GM21737 (cell line): Measurements from ENCODE around the gene TMED8.
"Not testable (repeated sequence)": the region's sequence is repeated elsewhere in the genome, so short reads cannot be mapped to it uniquely, and the experiment has no call there.

Experiments
- ATAC-seq: cut with Tn5 transposase; IDR thresholded peaks from one replicate; pipeline ENCODE4 v1.9.1; 2021; ENCODE audit warnings: mild to moderate bottlenecking, moderate library complexity; ENCODE audit not compliant: unreplicated experiment

The TMED8 gene, protein sequence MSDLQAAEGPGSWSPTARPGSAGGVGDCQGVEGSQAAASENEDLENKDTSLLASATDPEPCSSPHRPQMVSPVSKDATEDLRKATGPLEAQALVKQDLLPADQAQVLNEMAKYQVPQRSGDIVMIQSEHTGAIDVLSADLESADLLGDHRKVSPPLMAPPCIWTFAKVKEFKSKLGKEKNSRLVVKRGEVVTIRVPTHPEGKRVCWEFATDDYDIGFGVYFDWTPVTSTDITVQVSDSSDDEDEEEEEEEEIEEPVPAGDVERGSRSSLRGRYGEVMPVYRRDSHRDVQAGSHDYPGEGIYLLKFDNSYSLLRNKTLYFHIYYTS

DNA sequence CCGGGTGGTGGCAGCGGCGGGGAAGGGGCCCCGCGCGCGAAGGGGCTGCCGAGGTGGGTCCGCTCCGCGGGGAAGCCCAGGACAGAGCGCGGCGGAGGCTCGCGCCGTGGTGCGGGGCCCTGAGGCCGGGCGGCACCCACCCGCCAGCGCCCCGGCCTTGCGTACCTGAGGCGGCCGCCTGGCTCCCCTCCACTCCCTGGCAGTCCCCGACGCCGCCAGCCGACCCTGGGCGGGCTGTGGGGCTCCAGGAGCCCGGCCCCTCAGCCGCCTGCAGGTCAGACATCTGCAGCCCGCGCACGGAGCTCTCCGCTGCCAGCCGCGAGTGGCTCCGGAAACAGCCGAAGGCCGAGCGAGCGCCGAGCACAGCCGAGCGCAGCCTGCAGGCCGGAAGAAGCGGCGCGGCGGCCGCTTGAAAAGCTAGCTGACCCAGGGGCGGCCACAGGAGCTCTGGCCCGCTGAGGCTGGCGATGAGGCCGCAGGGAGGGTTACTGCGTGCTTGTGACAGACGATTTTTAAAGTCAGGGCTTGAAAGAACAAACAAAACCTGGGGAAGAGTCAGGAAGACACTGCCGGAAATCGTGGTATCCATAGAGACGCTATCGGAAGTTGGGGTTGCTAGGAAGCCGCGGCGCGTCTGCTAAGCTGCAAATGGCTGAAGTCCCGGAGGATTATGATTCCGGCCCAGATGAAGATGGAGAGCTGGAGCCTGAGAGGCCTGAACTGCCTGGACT, at the start of gene TMED8, which contains the start of gene SAMD15:
TMED8 (minus strand) TSS at position 324 of the 731 bp plus-strand sequence; CDS start at position 283, 41 bp downstream.
SAMD15 (plus strand) TSS at position 609 of the 731 bp plus-strand sequence; CDS start at position 649, 40 bp downstream.
- peak; percentile 75 for ATAC-seq

DNA sequence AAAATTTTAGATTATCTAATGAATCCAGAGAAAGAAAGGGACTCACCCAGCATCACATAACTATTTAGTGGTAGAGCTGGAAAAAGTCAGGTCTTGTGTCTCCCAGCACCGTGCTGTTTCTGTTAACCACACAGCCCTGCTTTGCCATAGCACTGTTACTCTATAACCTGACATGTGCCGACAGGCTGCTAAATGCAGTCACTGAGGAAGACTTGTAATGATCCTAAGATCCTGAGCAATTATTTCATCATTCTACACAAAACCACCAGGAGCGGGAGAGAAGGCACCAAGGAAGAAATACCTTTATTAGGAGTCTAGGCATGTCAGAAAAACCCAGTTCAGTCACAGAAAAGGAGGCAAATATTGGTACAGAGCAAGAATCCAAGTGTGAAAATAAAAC, 49.5 kb upstream of the TMED8 start:
- no peak for ATAC-seq

DNA sequence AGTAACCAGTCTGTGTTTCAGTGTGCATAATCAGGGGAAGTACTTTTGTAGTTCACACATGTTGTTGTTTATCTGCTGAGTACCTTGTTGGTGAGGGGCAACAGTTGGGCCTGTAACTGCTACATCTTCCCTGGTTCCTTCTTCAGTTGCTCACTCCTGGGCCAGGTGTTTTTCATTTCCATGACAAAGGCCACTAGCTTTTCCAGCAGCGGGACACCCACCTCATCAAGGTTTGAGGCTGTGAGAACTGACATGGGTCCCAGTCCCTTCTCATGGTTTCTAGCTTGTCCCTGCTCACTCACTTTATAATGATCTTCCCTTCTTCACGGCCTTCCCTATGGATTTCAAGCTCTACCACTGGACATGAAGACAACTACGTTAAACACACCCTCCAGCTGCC, 48.0 kb upstream of the TMED8 start:
- no peak for ATAC-seq

DNA sequence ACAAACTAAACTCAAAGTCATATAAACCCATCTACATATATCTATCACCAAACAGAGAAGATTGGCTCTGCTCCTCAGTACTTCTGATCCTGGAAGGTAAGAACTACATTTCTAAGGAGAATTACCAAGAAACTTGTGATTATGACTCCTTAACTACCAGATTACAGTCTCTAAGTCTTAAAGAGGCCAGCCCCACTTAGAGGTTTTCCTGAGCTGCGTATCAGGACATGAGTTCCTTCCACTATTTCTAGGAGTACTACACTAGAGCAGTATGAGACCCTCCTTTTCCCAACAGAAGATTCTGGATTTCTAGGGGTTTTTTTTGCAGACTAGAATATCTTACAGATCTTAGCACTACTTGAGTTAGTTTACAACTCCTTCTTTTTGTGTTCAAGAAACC, 46.5 kb upstream of the TMED8 start, which contains the start of gene NOXRED1:
NOXRED1 (minus strand) TSS at position 101 of the 400 bp plus-strand sequence. CDS start 634 bp downstream, outside the sequence.
- no peak for ATAC-seq

DNA sequence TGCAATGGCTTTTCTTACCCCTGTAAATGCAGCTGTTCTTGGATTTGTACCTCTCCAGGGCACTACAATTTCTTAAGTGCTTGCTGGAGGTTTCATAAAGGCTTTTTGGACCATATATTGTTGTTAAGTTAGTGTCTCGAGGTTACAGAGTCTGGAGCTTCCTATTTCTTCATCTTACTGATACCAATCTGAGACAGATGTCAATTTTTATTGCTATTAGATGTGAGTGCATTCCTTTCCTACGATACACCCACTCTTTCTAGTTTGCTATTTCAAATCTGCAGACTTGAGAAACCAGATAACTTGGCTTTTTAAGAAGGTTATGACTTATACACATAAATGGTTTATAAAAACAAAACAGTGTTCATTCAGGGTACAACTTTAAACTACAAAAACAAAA, 44.3 kb upstream of the TMED8 start:
- no peak for ATAC-seq

DNA sequence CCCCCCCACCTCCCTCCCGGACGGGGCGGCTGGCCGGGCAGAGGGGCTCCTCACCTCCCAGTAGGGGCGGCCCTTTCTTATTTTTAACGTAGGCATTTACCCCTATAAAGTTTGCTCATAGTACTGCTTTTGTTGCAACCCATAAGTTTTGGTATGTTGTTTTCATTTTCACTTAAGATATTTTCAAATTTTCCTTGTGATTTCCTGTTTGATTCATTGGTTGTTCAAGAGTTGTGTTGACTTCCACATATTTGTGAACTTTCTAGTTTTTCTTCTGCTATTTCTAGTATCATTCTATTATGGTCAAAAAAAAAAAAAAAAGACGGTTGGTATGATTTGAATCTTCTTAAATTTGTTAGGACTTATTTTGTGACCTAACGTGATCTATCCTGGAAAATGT, 39.9 kb upstream of the TMED8 start:
- ATAC-seq = no peak

DNA sequence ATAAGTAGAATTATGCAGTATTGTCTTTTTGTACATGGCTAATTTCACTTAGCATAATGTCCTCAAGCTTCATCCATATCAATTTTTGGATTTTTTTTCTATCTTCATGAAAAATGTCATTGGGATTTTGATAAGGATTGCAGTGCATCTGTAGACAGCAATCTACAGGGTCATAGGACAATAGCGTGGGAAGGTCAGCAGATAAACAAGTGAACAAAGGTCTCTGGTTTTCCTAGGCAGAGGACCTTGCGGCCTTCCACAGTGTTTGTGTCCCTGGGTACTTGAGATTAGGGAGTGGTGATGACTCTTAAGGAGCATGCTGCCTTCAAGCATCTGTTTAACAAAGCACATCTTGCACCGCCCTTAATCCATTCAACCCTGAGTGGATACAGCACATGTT, 39.2 kb upstream of the TMED8 start:
- not testable (repeated sequence) for ATAC-seq

DNA sequence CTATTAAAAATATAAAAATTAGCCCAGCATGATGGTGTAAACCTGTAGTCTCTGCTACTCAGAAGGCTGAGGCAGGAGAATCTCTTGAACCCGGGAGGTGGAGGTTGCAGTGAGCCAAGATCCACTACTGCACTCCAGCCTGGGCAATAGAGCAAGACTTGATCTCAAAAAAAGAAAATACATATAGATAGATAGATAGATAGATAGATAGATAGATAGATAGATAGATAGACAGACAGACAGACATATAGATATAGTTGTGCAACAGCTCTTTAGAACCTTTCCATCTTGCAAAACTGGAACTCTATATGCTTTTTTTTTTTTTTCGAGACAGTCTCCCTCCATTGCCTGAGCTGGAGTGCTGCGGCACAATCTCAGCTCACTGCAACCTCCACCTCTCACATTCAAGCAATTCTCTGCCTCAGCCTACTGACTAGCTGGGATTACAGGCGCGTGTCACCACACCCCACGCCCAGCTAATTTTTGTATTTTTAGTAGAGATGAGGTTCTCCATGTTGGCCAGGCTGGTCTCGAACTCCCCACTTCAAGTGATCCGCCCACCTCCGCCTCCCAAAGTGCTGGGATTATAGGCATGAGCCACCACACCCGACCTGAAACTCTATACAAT, 38.6 kb upstream of the TMED8 start:
- ATAC-seq = not testable (repeated sequence)

DNA sequence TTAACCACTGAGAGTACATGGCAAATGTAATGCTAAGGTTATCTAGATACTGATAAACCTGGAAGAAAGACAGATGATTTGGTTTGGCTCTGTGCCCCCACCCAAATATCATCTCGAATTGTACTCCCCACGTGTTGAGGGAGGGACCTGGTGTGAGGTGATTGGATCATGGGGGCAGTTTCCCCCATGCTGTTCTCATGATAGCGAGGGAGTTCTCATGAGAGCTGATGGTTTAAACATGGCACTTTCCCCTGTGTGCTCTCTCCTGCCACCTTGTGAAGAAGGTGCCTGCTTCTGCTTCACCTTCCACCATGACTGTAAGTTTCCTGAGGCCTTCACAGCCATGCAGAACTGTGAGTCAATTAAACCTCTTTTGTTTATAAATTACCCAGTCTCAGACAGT, 32.2 kb upstream of the TMED8 start:
- no peak for ATAC-seq

DNA sequence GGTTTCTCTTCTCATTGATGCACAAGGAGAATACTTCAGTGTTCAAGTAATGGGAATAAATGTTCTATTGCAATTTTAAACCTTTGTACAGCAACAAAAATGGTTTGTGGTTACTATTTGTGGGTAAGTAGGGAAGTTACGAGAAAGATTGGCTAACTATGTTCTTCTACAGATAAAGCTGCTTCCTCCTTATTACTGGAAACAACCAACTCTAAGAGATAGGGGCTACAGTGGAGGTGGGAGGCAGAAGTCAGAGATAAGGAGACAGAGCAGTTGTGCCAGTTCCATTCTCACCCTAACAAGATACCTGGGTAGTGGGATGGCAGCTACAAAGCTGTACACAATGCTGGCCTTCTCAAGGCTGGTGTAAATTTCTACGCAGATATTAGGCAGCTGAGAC, 30.3 kb upstream of the TMED8 start:
- ATAC-seq = no peak

DNA sequence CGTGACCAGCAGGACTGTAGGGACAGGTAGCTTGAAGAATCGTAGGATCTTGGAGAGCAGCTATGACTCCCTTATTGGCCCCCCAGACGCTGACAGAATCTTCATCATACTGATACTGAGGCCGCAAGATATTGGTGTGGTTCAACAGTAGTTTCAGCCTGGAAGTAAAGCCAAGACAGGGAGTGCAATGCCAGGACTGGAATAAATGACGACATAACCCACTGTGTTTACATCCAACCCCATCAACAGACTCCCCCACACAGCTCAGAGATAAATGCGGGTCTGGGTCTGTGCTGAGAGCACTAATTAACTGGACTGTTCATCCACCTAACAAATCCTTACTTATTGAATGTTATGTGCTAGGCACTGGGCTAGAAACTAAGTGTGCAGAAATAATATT, 29.8 kb upstream of the TMED8 start:
- ATAC-seq = no peak

DNA sequence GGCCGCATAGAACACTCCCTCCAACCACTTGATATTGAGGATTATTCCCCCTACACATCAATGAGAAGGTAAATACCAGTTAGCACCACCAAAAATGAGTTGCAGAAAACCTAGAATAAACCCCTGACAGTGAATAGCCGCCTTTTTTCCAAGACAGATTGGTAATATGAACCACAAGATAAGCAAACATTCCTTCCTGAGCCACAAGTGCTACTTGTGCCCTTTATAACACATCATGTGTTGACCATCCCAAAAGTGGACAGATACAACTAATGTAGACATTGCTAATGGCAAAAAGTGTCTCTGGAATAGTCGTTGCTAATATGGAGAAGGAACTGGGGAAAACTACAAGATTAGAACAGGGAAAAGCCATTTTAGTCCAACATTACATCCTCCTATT, 29.2 kb upstream of the TMED8 start:
- no peak for ATAC-seq

DNA sequence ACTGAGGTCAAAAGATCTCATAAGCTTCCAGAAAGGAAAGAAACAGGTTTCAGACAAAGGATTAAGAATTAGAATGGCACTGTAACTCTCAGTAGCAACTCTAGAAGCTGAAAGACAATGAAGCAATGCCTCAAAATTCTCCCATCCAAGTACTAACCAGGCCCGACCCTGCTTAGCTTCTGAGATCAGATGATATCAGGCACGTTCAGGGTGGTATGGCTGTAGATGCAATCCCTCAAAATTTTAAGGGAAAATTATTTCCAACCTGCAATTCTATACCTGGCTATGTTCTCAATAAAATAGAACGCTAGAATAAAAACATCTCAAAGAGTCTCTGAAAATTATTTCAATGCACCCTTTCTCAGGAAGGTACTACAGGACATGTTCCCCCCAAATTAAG, 26.9 kb upstream of the TMED8 start:
- no peak for ATAC-seq

DNA sequence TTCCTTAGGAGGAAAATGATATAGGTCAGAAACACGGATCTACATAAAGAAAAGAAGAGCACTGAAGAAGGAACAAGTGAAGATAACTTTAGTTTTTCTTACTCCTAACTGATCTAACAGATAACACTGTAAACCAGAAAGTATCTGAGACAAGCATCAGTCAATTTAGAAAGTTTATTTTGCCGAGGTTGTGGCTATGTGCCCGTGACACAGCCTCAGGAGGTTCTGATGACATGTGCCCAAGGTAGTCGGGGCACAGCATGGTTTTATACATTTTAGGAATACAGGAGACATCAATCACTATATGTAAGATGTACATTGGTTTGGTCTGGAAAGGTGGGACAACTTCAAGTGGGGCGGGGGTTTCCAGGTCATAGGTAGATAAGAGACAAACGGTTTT, 23.3 kb upstream of the TMED8 start:
- ATAC-seq = no peak

DNA sequence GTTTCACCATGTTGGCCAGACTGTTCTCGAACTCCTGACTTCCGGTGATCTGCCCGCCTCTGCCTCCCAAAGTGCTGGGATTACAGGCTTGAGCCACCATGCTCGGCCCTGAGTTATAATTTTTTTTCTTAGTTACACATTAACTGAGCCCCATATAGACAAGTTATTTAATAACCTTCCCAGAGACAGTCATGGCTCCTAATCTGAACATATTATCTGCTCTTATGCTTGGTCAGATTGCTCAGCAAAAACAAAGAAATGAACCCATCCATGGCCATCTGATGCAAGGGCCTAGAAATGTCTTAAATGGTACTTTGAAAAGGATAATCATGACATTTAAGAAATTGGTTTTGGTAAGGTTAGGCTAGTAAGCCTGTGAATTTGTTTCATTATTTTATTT, 13.3 kb upstream of the TMED8 start:
- ATAC-seq = no peak

DNA sequence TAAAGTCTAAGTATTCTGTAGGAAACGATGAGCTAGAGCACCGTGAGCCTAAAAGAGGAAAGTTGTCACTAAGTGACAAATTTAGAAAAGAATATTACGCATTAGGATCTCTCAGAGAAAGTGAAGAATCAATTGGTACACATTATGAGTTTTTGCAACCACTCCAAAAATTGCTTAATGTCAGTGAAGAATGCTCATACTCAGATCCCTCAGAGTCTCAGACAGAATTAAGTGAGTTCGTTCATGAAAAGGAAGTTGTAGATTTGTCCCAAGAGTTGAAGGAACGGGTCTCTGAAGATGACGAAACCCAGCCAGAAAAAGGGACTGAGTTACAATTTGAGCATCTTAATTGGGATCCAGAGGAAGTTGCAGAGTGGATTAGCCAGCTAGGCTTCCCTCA, 1.8 kb upstream of the TMED8 start:
- ATAC-seq = no peak

DNA sequence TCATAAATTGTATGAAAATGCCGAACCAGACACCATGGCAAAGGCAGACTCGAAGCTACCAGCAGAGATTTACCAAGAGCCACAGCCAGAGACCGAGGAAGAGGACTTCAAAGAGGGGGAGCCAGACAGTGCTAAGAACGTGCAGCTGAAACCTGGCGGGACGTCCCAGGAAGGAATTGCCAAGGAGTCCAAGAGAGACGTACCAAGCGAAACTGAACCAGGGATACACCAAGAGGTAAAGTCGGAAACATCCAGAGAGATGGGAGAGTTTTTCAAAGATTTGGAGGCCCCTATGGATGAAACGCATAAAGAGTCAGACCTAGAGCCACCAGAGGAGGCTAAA, 579 bp upstream of the TMED8 start:
- no peak for ATAC-seq

DNA sequence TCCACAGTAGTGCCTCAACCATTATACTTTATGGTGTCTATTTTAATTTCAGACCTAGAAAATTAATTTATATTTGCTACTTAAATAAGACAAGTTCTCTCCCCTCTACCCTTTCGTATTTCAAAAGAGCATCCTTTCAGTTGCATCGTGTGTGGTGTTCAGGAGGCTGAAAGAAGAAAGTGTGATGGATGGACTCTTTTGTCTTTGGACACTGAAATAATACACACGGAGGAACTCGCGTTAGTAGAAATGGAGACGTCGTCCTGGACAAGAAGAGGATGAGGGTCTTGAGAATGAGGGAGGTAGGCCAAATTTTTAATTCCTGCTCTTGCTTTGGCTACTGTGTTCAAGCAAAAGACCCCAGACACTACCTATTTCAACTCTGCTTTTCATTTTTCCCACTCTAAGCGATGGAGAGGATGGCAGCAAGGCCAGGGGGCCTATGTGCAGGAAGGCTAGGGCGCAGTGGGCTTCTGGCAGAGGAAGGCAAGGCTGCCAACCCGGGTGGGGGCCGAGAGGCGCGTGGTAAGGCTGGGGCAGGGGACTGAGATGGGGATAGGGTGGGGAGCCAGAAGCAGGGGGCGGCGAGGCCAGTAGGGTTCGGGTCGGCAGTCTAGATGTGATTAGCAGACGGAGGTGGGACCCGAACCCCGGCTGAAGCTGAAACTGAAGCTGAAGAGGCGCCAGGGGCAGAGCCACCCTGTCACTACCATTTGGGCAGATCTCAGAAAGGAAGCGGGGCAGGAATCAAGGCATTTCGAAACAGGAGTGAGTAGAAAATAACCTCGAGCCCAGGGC, 722 bp downstream of the TMED8 start:
- peak; percentile 22 for ATAC-seq

DNA sequence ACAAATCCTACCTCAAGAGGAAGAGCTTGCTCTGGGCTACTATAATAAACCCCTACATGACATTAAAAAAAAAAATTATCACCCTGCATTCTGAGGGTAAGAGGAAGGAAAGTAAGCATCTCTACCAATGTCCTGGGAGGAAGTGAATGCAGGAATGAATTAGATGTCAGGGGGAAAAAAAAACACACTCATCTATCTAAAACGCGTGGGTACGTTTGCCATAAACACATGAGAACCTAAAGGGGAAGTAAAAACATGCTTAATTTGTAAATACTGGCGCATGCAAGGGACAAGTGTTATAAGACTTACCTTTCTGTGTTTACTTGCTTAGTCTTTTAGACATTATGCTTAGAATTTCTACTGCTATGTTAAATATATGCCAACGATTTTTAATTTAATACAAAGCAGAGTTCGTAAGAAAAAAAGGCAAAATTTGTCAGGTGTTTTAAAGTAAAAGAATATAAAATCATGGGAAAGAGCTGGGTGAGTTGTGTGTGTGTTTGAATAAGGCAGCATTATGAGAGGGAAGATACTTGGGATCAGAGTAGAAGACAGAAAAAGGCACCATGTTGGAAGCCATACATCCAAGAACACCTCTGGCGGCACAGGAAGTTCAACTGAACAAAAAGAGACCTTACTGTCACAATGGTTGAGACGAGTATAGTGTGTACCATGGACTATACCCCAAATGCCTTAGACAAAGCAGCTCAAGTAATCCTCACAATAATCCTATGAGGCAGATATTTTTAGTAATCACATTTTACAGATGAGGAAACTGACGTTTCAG, 1.5 kb downstream of the TMED8 start:
- no peak for ATAC-seq

DNA sequence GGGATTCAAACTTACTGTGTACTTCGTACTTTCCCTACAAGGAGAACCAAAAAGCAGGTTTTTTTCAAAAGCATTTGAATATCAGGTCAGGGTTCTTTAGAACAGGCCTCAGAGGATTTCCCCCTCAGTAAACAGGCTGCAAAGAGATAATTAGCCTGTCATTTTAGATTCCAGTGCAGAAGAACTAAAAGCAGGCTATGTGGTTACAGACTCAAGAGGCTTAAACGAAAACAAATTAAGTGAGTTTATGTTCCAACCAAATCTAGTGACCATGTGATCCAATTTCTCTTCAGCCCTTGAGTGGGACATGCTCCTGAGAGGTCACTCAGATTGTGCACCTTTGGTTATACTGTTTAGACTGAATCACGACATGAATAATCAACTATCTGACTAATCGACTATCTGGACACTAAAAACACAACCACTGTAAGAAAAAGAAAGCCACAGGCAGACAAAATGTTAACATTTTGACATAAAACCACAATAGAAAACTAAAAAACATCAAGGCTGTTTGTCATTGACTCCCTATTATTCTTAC, 4.5 kb downstream of the TMED8 start:
- ATAC-seq = peak; percentile 45
